GM23338 (cell line): ENCODE measurements around the gene CACNB2. TPM values are rescaled to one million over a fixed set of nuclear protein-coding genes. Genes with fewer than 3 reads are reported as not detected.

ENCODE experiments used
- ATAC-seq: fragments of 200-7000 bp; cut with Tn5 transposase; 3 replicates; pipeline ENCODE4 v1.9.1; 2020
- DNase-seq: peaks from one replicate; pipeline ENCODE4 v3.0.0-alpha.2; 2015; ENCODE audit warnings: low spot score
- H2AFZ ChIP-seq: fragments of 200-600 bp; sonication (generic); 2 replicates; pipeline ENCODE4 v1.8.0; 2016; ENCODE audit warnings: antibody characterized with exemption, mild to moderate bottlenecking, moderate library complexity
- H3F3A ChIP-seq: fragments of 200-600 bp; sonication (generic); replicated peaks from 2 replicates; pipeline ENCODE4 v1.8.0; 2017; ENCODE audit warnings: antibody characterized with exemption, mixed run types, low read depth
- H3K27ac ChIP-seq: fragments of 200-600 bp; sonication (generic); 2 replicates; pipeline ENCODE4 v1.6.1; 2016; ENCODE audit warnings: low read depth
- H3K27me3 ChIP-seq: fragments of 200-600 bp; sonication (generic); 2 replicates; pipeline ENCODE4 v1.8.0; 2016; ENCODE audit warnings: mild to moderate bottlenecking, mixed run types, moderate library complexity; ENCODE audit not compliant: insufficient read depth
- H3K36me3 ChIP-seq: fragments of 200-600 bp; sonication (generic); 2 replicates; pipeline ENCODE4 v1.8.0; 2016; ENCODE audit warnings: mild to moderate bottlenecking; ENCODE audit not compliant: insufficient read depth
- H3K4me1 ChIP-seq: fragments of 200-600 bp; sonication (generic); 2 replicates; pipeline ENCODE4 v1.8.0; 2016; ENCODE audit warnings: mild to moderate bottlenecking, moderate library complexity; ENCODE audit not compliant: insufficient read depth
- H3K4me2 ChIP-seq: fragments of 200-600 bp; sonication (generic); 2 replicates; pipeline ENCODE4 v1.7.1; 2017; ENCODE audit warnings: mixed run types
- H3K4me3 ChIP-seq: fragments of 200-600 bp; sonication (generic); 2 replicates; pipeline ENCODE4 v1.6.1; 2016; ENCODE audit warnings: mixed run types
- H3K79me2 ChIP-seq: fragments of 200-600 bp; sonication (generic); replicated peaks from 2 replicates; pipeline ENCODE4 v1.8.0; 2017; ENCODE audit warnings: mild to moderate bottlenecking; ENCODE audit not compliant: insufficient read depth
- H3K9me2 ChIP-seq: fragments of 200-600 bp; sonication (generic); 2 replicates; pipeline ENCODE4 v1.8.0; 2017; ENCODE audit not compliant: insufficient read depth
- H4K20me1 ChIP-seq: fragments of 200-600 bp; sonication (generic); replicated peaks from 2 replicates; pipeline ENCODE4 v1.8.0; 2017; ENCODE audit warnings: mild to moderate bottlenecking; ENCODE audit not compliant: insufficient read depth
- H3K27ac Mint-ChIP-seq: 2 replicates; pipeline ENCODE4 v1.8.0; 2020; ENCODE audit warnings: inconsistent platforms, mild to moderate bottlenecking, moderate library complexity, mixed read lengths
- H3K27me3 Mint-ChIP-seq: 3 replicates; pipeline ENCODE4 v1.8.0; 2022; ENCODE audit warnings: low read depth, mild to moderate bottlenecking, moderate library complexity, mixed read lengths, inconsistent platforms; ENCODE audit not compliant: insufficient read depth, poor library complexity
- H3K36me3 Mint-ChIP-seq: 3 replicates; pipeline ENCODE4 v1.8.0; 2021; ENCODE audit warnings: low read depth, mild to moderate bottlenecking, inconsistent platforms, moderate library complexity, mixed read lengths
- H3K4me1 Mint-ChIP-seq: 3 replicates; pipeline ENCODE4 v1.8.0; 2020; ENCODE audit warnings: mild to moderate bottlenecking, inconsistent platforms, mixed read lengths
- H3K4me3 Mint-ChIP-seq: 3 replicates; pipeline ENCODE4 v1.8.0; 2021; ENCODE audit warnings: moderate library complexity, mild to moderate bottlenecking, inconsistent platforms, mixed read lengths
- H3K9me3 Mint-ChIP-seq: 3 replicates; pipeline ENCODE4 v1.8.0; 2020; ENCODE audit warnings: moderate library complexity, mild to moderate bottlenecking, inconsistent platforms, mixed read lengths
- ETS1 ChIP-seq: IDR thresholded peaks from 2 replicates; pipeline ENCODE4 v1.6.1; 2016; ENCODE audit warnings: antibody characterized with exemption
- EZH2 ChIP-seq: fragments of 200-600 bp; sonication (generic); IDR thresholded peaks from one replicate; pipeline ENCODE4 v1.8.0; 2017; ENCODE audit warnings: antibody characterized with exemption, mild to moderate bottlenecking, low read depth; ENCODE audit not compliant: unreplicated experiment
- EZH2phosphoT487 ChIP-seq: fragments of 200-600 bp; sonication (generic); IDR thresholded peaks from one replicate; pipeline ENCODE4 v1.8.1; 2018; ENCODE audit warnings: antibody characterized with exemption; ENCODE audit not compliant: unreplicated experiment
- JUNB ChIP-seq: IDR thresholded peaks from one replicate; pipeline ENCODE4 v1.6.1; 2016; ENCODE audit warnings: antibody characterized with exemption; ENCODE audit not compliant: unreplicated experiment
- NANOG ChIP-seq: IDR thresholded peaks from 2 replicates; pipeline ENCODE4 v1.6.1; 2016; ENCODE audit warnings: antibody characterized with exemption, borderline replicate concordance
- POLR2AphosphoS5 ChIP-seq: IDR thresholded peaks from 2 replicates; pipeline ENCODE4 v1.6.1; 2016; ENCODE audit warnings: antibody characterized with exemption, low read depth
- STAT1 ChIP-seq: IDR thresholded peaks from one replicate; pipeline ENCODE4 v1.6.1; 2016; ENCODE audit warnings: antibody characterized with exemption; ENCODE audit not compliant: unreplicated experiment
- ZNF331 ChIP-seq: fragments of 250-450 bp; sonication (Bioruptor Pico); IDR thresholded peaks from 2 replicates; pipeline ENCODE4 v1.5.0; 2020; ENCODE audit warnings: low read depth, mild to moderate bottlenecking, moderate library complexity
- ZNF462 ChIP-seq: fragments of 250-450 bp; sonication (Bioruptor Pico); IDR thresholded peaks from 2 replicates; pipeline ENCODE4 v1.5.0; 2020; ENCODE audit warnings: mild to moderate bottlenecking, moderate library complexity
- polyA plus RNA-seq: library from polyadenylated mRNA; unstranded; fragments of >200 nt; fragmentation: Nextera tagmentation; extraction: Ambion mirVana; gene quantifications from 2 replicates; pipeline ENCODE4 v1.2.1, GENCODE V29; 2016
- total RNA-seq: library from RNA; depleted of rRNA; stranded (reverse); fragments of >200 nt; shearing (Covaris generic); gene quantifications from 2 replicates; pipeline ENCODE4 v1.2.3, GENCODE V29; 2014

CACNB2 gene
- total and polyA plus RNA-seq, 2 experiments from 2014 or later = 5.0 to 5.9 TPM

GRCh38 chr10:18246967-18247366 lies 106.7 kb downstream of the CACNB2 start:
- Histone ChIP-seq H3K36me3 (no peaks in the 10 kb centered on the region), H3K27me3 (no peaks in the 10 kb centered on the region), H3K4me2 (no peak overlapping the region), H3F3A (no peaks in the 10 kb centered on the region), H4K20me1 (no peaks in the 10 kb centered on the region), H3K4me3 (no peak overlapping the region), H3K4me1 (no peaks in the 10 kb centered on the region), H3K79me2 (no peaks in the 10 kb centered on the region), H3K27ac (no peak overlapping the region), H2AFZ (no peak overlapping the region), H3K9me2 (no peaks in the 10 kb centered on the region)
- Mint-ChIP-seq H3K27me3 (no peaks in the 10 kb centered on the region), H3K4me3 (no peak overlapping the region), H3K36me3 (peaks cover 7% of the 10 kb centered on the region), H3K27ac (no peak overlapping the region), H3K4me1 (peaks cover 5% of the 10 kb centered on the region; the same call in 2 of the 3 replicates), H3K9me3 (peaks cover 7% of the 10 kb centered on the region; the same call in 2 of the 3 replicates)
- TF ChIP-seq ETS1 = no peak
- TF ChIP-seq NANOG = no peak
- no peak for TF ChIP-seq STAT1
- TF ChIP-seq ZNF331 (CRISPR knock-in tag) = no peak
- no peak for TF ChIP-seq JUNB
- no peak for TF ChIP-seq ZNF462 (CRISPR knock-in tag)
- TF ChIP-seq EZH2phosphoT487 = no peak
- no peak for TF ChIP-seq POLR2AphosphoS5
- no peak for TF ChIP-seq EZH2
- ATAC-seq = peak; percentile 55; the same call in 2 of the 3 replicates
- DNase-seq = no peak
